ACC112 (cell line): ENCODE results near the gene TRIM43.
"Not testable (repeated sequence)": the region's sequence is repeated elsewhere in the genome, so short reads cannot be mapped to it uniquely, and the experiment has no call there.

ENCODE experiments used
- H2AFZ ChIP-seq: fragments of 200-600 bp; sonication (generic); one replicate; pipeline ENCODE4 v1.6.0; 2017; ENCODE audit warnings: antibody characterized with exemption, low read length; ENCODE audit not compliant: unreplicated experiment
- H3K27ac ChIP-seq: fragments of 200-600 bp; sonication (generic); 2 replicates; pipeline ENCODE4 v1.5.1; 2014; ENCODE audit warnings: low read depth, mild to moderate bottlenecking, antibody characterized with exemption, low read length, moderate library complexity
- H3K27me3 ChIP-seq: fragments of 200-600 bp; sonication (generic); 2 replicates; pipeline ENCODE4 v1.6.1; 2014; ENCODE audit warnings: mild to moderate bottlenecking, antibody characterized with exemption, low read length, moderate library complexity, mixed read lengths; ENCODE audit not compliant: insufficient read depth
- H3K36me3 ChIP-seq: fragments of 200-600 bp; sonication (generic); 2 replicates; pipeline ENCODE4 v1.6.1; 2016; ENCODE audit warnings: mild to moderate bottlenecking, antibody characterized with exemption, low read length, moderate library complexity, mixed read lengths; ENCODE audit not compliant: insufficient read depth
- H3K4me1 ChIP-seq: fragments of 200-600 bp; sonication (generic); one replicate; pipeline ENCODE4 v1.6.1; 2016; ENCODE audit warnings: low read length, mixed read lengths; ENCODE audit not compliant: insufficient read depth, unreplicated experiment, control insufficient read depth
- H3K4me3 ChIP-seq: fragments of 200-600 bp; sonication (generic); 2 replicates; pipeline ENCODE4 v1.5.1; 2014; ENCODE audit warnings: mild to moderate bottlenecking, low read depth, low read length
- H3K79me2 ChIP-seq: fragments of 200-600 bp; sonication (generic); one replicate; pipeline ENCODE4 v1.6.0; 2016; ENCODE audit warnings: low read length; ENCODE audit not compliant: control insufficient read depth, unreplicated experiment, insufficient read depth

TRIM43 gene

DNA sequence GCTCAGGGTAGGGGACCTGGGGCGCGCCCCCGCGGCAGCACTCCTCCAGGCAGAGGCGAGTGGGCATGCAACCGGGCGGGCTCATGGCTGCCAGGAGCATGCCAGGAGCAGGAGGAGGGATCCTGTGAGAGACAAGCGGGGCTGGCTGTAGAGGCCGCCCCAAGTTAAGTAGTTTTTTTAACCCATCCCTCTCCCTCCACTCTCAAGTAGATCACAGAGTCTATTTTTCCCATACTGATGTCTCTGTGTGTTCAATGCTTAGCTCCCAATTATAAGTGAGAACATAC is 49.4 kb downstream of the TRIM43 start:
- H3K27ac ChIP-seq, H3K4me1 ChIP-seq, H3K4me3 ChIP-seq, H3K27me3 ChIP-seq, H3K36me3 ChIP-seq, H2AFZ ChIP-seq, H3K79me2 ChIP-seq: not testable (repeated sequence)

DNA sequence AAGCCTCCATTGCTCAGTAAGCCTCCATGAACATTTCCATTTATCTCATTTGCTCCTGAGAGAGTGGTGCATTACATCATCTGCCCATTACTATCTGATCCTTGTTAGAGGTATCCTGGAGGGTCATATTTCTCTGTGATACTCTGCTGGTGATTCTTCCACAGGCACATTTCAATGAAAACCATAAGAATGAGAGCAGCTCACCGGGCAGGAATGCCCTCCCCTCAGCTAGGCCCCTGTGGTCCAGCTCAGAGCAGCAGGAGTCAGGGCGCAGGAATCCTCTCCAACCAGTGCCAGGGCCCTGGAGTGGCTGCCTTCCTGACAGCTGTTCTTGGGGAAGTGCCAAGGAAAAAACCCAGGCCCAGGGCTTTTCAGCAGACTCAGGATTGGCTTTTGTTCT is 50.0 kb downstream of the TRIM43 start:
- H2AFZ ChIP-seq, H3K27me3 ChIP-seq, H3K4me1 ChIP-seq, H3K4me3 ChIP-seq, H3K36me3 ChIP-seq, H3K79me2 ChIP-seq: not testable (repeated sequence)
- H3K27ac ChIP-seq = peak overlapping the region; percentile 37; the same call in 1 of the 2 replicates

DNA sequence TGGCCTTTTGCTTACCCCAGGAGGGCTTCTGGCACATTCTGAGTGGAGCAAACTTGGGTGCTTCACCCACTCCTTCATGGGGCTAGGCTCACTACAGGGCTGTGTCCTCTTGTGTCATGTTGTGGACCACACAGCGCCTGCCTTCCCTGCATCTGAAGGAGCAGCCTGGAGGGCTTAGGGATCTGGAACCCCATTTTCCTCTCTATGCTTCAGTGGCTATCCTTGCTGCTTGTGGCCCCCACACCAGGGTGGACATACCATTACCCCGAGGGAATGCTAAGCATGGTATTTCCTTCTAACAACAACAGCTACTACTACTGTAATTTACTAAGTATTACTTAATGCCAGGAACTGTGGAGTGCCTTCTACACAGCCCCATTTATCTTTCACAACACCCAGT is 50.6 kb downstream of the TRIM43 start:
- H3K36me3 ChIP-seq, H3K4me1 ChIP-seq, H3K4me3 ChIP-seq, H3K27me3 ChIP-seq, H2AFZ ChIP-seq, H3K79me2 ChIP-seq: not testable (repeated sequence)
- H3K27ac ChIP-seq = 0 out of 2 replicates have a peak overlapping the region, but pooled peaks have one; percentile 29

DNA sequence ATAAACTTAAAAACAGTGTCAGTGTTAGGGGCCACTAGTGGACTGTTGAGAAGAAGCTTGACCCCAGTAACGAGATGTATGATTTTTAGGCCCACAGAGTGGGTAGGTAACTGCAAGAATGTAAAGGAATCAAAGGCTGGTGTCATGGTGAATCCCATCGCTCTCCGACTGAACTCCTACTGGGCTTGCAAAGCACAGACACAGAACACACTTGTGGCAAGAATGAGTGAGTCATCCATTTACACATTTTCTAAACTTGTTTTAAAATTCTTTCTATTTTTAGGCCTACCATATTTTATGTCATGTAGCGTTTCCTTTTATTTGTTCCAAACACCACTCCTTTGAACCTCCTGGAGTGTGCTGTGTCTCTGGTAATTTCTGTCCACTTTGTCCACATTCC is 51.1 kb downstream of the TRIM43 start:
- not testable (repeated sequence) for H3K79me2 ChIP-seq, H3K27ac ChIP-seq, H3K36me3 ChIP-seq, H2AFZ ChIP-seq, H3K27me3 ChIP-seq, H3K4me3 ChIP-seq, H3K4me1 ChIP-seq

DNA sequence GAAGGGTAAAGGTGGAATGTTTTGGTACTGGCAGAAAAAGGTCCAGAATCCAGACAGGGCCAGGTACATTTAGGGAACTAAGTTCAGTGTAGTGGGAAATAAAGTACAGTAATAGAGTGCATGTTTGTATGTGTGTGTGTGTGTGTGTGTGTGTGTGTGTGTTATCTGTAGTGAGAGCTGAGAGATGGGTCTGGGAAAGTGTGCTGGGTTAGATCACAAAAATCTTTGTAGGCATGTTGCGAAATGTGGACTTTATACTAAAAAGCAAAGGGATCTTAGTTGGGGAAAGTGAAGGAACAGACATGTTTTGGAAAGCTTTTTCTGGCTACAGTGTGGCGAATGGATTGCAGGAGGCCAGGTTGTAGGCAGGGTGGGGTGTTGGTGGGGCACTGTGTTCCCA is 53.5 kb downstream of the TRIM43 start:
- not testable (repeated sequence) for H3K27me3 ChIP-seq, H2AFZ ChIP-seq, H3K36me3 ChIP-seq, H3K79me2 ChIP-seq, H3K27ac ChIP-seq, H3K4me3 ChIP-seq, H3K4me1 ChIP-seq

DNA sequence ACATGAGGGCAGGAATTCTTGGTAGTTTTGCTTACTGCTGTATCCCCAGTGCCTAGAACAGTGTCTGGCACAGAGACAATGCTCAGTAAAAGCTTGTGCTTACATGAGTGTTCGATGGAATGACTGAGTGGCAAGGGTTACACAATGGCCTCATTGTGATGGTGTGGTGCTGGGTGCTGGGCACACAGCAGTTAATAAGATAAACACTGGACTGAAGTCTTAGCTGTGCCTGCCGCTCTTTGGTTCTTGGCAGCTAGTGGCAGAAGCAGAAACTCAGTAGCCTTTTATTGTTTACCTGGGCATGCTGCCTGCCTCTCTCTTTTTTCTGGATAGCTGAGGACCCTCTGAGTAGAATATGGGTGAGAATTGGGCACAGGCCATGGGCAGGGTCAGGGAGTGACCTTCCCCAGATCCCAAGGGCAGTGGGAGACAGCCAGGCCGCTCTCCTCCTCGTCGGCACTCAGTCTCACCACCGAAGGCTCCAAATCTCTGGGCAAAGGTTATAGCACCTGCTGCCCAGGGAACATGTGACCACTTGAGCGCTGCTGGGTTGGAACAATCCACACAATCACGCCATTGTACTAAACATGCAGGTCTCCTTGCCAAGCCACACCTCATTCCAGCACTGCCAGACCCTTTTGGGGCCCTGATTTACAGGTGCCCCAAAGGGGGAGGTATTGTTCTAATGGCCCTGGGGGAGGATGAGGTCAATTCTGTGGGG is 54.6 kb downstream of the TRIM43 start:
- H3K79me2 ChIP-seq, H2AFZ ChIP-seq, H3K36me3 ChIP-seq, H3K4me3 ChIP-seq, H3K27me3 ChIP-seq, H3K27ac ChIP-seq, H3K4me1 ChIP-seq: not testable (repeated sequence)

DNA sequence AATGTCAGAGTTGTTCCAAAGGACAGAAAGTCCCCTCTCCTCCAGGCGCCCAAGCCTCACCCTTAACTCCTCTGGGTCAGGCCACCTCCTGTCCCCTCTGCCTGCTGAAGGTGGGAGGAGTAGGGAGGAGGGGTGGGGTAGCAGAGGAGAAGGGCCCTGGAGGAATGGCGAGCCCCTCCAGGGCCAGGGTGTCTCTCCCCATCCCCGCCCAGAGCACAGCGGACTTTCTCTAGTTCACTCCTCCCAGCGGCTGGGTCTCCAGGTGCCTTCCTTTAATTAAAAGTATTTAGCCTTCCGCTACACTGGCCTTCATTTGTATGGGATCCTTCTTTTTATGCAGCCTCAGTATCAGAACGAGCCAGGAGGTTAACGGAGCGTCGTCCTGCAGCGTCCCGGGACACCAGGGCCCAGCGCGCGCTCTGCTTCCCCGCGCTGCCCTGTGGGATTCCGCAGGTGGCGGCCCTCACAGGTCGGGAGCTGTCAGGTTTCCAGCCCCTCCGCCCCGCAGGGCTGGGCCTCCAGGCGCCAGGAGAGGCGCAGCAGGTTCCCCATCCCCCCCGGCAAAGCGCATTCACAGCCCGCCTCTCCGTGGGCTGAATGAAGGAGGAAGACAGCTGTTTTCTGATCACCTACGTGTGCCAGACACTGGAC is 57.2 kb downstream of the TRIM43 start:
- H3K36me3 ChIP-seq, H3K27ac ChIP-seq, H3K79me2 ChIP-seq, H3K4me1 ChIP-seq, H3K4me3 ChIP-seq, H3K27me3 ChIP-seq, H2AFZ ChIP-seq: not testable (repeated sequence)
